GM18526 (cell line): ENCODE results near the gene IL10RB.

Experiments used
- POLR2A ChIP-seq: IDR thresholded peaks from 3 replicates; pipeline ENCODE4 v1.6.1; 2011; ENCODE audit not compliant: insufficient read length; ENCODE audit errors: extremely low read depth

IL10RB gene

DNA sequence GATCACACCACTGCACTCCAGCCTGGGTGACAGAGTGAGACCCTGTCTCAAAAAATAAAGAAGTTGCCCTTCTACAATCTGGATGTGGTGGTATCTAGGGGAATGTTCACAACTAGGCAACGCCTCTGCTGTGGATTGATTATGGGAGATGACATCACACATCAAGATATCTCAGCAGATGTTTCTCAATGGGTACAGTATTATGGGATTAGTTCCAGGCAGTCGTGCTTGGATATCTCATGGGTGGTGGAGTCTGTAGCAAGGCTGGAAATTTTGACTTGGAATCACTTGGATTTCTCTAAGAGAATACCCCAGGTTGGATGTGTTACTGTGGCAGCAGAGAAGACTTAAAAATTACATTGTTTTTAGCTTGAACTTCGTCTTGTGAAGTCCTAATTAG is 28.7 kb upstream of the IL10RB start:
- no peak for TF ChIP-seq POLR2A

DNA sequence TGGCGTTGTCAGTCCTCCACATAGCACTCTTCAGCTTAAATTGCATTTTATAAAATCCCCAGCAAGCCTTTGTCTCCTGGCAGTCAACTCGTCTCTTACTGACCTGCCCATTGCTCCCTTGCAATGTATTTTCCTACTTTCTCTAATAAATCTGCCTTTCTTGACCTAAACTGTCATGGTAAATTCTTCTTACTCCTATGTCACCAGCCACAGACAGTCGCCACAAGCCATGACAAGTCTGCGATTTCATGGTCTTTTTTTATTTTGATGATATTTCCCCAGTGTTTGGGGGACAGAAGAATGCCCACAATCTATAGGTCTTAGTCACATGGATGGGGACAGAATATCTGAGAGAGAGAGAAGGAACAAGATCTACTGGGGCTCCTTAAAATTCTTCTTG is 28.0 kb upstream of the IL10RB start:
- no peak for TF ChIP-seq POLR2A

DNA sequence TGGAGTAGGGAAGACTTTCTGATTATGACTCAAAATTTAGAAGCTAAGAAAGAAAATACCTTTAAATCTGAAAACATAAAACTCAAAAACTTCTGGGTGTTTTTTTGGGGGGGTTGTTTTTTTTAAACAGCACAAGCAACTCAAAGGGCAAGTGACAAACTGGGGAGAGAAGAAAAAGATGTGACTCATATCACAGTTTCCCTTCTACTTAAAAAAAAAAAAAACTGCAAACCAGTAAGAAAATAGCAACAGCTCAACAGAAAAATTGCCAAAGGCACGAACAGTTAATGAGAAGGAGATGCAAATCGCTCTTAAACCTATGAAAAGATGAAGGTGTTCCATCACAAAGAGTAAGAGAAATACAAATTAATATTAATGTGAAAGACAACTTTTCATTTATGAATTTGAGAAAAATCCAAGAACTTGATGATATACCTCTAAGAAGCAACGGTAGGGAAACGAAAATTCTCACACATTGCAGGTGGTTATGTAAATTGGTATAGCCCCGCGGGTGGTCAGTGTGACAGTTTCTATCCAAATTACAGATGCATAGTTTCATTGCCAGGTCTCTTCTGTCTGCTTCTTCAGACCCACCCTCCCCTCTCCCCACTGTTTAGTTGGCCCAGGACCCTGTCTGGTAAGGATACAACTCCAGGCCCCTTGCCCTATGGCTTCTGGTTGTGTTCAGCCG is 27.5 kb upstream of the IL10RB start:
- TF ChIP-seq POLR2A = no peak

DNA sequence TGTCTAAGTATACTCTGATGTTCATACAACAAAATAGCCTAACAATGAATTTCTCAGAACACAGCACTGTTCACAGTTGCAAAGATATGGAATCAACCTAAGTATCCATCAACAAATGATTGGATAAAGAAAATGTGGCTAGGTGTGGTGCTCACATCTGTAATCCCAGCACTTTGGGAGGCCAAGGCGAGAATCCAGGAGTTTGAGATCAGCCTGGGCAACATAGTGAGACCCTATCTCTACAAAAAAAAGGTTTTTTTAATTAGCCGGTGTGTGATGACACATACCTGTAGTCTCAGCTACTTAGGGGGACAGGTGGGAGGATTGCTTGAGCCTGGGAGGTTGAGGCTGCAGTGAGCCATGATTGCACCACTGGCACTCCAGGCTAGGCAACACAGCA is 25.8 kb upstream of the IL10RB start:
- no peak for TF ChIP-seq POLR2A

DNA sequence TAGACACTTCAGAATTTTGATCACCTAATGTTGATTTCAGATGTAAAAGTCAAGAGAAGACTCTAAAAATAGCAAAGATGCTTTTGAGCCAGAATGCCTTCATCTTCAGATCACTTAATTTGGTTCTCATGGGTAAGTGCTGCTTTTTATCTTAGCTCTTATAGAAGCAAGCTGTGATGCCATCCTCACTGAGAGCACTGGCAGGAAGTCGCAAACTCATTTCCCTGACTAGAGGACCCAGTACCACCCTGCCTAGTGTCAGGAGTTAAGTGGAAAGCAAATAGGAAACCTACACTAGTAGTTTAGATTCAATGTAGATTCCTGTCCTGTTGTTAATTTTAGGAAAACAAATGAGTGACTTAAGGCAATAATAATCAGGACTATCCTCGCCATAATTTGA is 24.3 kb upstream of the IL10RB start:
- no peak for TF ChIP-seq POLR2A

DNA sequence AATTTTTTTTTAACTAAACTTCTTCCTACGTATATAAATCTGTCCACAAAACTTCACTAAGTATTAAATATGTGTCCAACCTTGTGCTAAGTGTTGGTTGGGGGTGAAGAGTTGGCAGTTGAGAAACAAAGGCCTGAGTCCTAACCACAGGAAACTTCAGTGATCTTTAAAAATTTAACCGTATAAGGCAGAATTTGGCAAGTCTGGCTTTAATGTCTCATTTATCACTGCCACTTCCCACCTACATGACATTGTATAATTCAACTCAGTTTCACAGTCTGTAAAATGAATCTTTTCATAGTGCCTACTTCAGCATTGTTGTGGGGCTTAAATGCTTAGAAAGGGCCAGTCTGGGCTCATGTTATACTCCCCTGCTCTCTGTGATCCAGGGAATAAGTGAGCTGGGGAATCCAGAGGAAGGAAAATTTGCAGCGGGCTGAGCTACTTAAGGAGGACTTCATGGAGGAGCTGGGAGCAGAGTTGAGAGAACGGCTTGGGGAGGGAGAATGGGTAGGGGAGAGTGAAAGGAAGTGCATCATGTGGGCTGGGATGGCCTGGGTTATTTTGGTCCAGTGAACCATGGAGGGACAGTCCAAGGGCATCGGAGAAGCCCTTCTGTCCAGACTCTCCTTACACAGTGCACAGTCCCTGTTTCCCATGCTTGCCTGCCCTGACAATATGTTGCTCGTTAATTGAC is 21.9 kb upstream of the IL10RB start:
- no peak for TF ChIP-seq POLR2A

DNA sequence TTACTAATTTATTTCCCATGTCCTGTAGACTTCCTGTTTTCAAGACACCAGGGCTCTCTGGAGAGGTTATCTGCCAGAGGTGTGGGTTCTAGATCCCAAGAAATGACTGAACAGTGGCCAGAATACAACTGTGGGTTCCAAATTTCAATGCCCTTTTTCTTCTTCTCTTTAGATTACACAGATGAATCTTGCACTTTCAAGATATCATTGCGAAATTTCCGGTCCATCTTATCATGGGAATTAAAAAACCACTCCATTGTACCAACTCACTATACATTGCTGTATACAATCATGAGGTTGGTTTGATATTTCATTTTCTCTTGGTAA is 21.4 kb upstream of the IL10RB start:
- no peak for TF ChIP-seq POLR2A

DNA sequence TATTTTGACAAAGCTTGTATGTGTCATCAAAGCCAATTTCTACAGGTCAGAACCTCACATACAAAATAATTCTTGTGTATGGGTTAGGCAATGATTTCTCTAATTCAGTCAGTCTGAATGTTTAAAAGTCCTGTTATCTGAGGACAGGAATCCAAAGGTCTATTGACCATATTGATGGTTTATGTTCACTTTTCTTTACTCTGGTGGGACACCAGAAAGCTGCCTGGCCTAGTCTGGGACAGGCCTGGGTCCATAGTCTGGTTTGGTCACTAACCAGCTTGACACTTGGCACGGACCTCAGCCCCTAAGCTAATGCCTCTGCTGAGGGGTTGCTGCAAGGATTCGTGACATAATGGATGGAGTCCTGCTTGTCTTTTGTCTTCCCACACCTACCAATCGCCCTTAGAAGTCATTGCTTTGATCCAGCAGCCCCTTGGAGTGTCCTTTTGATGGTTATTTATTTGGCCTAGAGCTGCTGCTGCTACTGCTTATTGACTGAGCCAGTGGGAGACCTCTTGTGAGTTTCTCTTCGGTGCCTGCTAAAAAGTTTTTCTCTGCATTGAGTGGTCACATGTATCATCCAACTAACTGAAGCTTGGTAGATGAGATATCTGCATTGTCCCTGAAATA is 20.8 kb upstream of the IL10RB start:
- no peak for TF ChIP-seq POLR2A

DNA sequence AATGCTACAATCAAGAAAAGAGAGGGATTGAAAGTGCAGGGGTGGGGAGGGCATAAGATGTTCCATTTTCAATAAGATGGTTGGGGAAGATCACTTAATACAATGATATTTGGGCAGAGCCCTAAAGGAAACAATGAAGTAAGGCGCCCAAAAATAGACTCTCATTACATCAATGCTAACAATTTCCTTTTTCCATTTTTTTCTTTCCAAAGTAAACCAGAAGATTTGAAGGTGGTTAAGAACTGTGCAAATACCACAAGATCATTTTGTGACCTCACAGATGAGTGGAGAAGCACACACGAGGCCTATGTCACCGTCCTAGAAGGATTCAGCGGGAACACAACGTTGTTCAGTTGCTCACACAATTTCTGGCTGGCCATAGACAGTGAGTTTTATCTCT is 19.7 kb upstream of the IL10RB start:
- no peak for TF ChIP-seq POLR2A

DNA sequence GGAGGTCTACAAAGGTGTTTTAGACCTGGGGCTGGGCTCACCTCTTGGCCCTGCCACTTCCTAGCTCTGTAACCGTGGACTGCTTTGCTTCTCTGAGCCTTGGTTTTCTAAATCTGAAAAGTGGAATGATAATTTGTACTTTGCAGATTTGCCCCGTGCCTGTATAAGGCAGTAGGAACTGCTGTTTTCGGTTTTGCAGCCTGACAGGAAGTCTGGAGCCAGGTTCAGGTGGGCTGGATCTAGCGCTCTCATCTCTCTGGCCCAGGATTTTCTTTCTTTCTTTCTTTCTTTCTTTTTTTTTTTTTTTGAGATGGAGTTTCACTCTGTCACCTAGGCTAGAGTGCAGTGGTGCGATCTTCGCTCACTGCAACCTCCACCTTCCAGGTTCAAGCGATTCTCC is 19.2 kb upstream of the IL10RB start:
- TF ChIP-seq POLR2A = no peak

DNA sequence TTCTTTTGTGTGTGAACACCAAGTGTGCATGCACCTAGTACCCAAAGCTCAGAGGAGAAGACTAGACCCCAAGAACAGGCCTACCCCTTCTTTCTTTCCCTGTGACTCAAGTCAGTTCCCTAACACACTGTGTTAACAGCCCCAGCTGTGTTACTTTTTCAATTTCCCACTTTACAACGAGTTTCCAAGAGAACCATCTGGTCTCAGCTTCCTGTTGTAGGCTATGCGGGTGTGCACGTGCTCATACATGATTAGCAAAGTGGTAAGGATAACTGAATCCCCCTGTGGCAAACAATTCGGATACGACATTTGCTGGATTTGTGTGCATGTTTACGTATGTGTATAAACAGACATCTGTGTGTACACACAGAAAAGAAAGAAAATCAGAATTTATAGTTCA is 18.6 kb upstream of the IL10RB start:
- no peak for TF ChIP-seq POLR2A

DNA sequence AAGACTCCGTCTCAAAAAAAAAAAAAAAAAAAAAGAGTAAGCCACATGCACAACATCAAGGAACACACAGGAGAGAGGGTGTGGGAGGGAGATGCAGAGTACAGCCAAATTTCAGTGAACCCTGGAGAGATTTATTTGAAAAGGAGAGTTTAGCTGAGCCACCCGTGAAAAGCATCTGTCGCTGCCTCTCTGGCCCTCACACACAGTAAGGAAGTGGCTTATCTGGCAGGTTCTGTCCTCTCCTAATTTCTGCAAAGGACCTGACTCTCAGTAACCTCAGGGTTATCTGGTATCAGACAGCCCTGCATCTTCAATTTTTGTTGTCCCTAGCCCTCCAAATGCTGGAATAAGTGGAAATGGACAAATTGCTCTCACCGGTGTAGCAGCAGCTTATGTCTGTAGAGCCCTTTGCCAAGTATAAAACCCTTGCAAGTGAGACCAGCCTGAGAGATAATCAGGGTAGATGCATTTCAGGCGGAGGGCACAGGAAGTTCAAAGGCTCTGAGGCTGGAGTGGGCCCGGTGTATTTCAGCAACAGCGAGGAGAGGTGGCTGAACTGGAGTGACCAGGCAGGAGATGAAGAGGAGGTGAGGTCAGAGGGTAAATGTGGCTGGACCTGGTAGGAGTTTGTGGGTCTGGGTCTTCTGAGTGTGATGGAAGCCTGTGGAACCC is 16.7 kb upstream of the IL10RB start:
- no peak for TF ChIP-seq POLR2A

DNA sequence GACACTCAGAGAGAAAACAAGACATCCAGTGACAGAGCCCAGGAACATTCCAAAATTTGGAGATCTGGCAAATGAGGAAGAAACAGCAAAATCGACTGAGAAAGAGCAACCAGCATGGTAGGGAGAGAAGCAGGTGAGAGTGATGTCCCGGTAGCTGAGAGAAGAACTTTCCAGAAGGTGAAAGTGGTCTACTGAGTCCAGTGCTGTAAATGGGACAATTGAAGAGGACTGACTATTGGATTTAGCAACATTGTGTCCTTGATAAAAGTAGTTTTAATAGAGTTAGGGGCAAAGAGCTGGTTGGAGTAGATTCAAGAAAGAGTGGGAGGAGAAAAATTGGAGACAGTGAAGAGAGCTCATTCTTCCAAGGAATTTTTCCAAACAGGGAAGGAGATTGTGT is 15.0 kb upstream of the IL10RB start:
- TF ChIP-seq POLR2A = no peak

DNA sequence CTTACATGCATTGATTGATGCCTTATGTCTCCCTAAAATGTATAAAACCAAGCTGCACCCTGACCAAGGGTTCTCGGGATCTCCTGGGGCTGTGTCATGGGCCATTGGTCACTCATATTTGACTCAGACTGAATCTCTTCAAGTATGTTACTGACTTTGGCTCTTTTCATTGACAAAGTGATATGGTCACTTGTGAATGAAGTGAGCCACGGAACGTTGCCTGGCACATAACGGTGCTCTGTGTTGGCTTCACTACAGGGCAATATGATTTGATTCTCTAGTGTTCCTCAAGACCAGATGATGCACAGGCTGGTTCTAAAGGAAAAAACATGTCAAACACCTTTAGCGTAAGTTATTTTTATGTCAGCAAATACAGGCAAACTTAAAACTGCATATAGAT is 11.4 kb upstream of the IL10RB start:
- no peak for TF ChIP-seq POLR2A

DNA sequence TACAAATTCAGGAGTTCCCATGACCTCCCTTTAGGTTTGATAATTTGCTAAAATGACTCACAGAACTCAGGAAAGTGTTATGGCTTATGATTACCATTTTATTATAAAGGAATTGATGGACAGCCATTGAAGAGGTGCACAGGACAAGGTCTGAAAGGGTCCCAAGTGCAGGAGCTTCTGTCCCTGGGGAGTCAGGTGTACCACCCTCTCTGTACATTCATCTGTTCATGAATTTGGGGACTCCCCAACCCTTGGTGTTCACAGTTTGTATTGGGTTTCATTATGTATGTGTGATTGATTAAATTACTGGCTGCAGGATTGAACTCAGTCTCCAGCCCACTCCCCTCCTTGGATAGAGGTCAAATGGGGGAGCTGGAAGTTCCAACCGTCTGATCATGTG is 10.8 kb upstream of the IL10RB start:
- TF ChIP-seq POLR2A = no peak

DNA sequence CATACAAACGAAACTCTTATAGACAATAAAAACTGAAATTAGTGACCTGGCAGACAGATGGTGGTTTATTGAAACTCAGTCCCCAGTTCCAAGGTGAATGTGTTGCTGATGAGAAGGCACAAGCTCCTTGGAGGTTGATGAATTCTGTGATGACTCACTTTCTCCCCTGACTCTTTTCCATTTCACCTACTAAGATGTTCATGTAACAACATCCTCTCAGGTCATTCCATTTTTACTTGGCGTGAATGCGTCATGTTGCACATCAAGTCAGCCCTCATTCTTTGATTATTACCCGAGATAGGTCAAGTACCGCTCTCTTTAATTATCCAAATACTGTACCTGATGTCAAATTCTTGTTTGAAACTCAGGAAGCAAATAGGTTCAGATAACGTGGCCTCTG is 10.1 kb upstream of the IL10RB start:
- no peak for TF ChIP-seq POLR2A
